Right hindlimb (tissue), 1 donor: ENCODE data around the gene SSH3.

Experiments
- DNase-seq: peaks from one replicate; pipeline ENCODE4 v3.0.0-alpha.2; 2018

SSH3 gene

GRCh38 chr11:67268962-67269268 is 34.4 kb upstream of the SSH3 start:
- no peak for DNase-seq

GRCh38 chr11:67269401-67270255 is 33.7 kb upstream of the SSH3 start:
- DNase-seq, result no peak

GRCh38 chr11:67270256-67271204 is 32.8 kb upstream of the SSH3 start:
- DNase-seq, result peak; percentile 77

- DNase-seq, result peak; percentile 6
Measured at GRCh38 chr11:67271205-67271540, 32.2 kb upstream of the SSH3 start.

- peak; percentile 22 for DNase-seq
Measured at GRCh38 chr11:67271541-67272284, 31.6 kb upstream of the SSH3 start.

GRCh38 chr11:67272327-67273259 is 30.7 kb upstream of the SSH3 start:
- peak; percentile 17 for DNase-seq

- peak; percentile 20 for DNase-seq
Measured at GRCh38 chr11:67273260-67273990, 29.9 kb upstream of the SSH3 start.

- DNase-seq, result peak; percentile 35
Measured at GRCh38 chr11:67274768-67275605, 28.3 kb upstream of the SSH3 start.

- peak; percentile 18 for DNase-seq
Measured at GRCh38 chr11:67275606-67276409, 27.5 kb upstream of the SSH3 start.

- peak; percentile 74 for DNase-seq
Measured at GRCh38 chr11:67276781-67277230, 26.5 kb upstream of the SSH3 start.

GRCh38 chr11:67277231-67277961 is 25.9 kb upstream of the SSH3 start:
- DNase-seq, result peak; percentile 91

GRCh38 chr11:67278135-67278938 is 25.0 kb upstream of the SSH3 start:
- DNase-seq, result peak; percentile 11

- DNase-seq, result no peak
Measured at GRCh38 chr11:67278939-67279588, 24.3 kb upstream of the SSH3 start.

- DNase-seq, result peak; percentile 15
Measured at GRCh38 chr11:67279589-67280340, 23.6 kb upstream of the SSH3 start.

GRCh38 chr11:67280341-67280787 is 23.0 kb upstream of the SSH3 start:
- DNase-seq, result peak; percentile 15
